Measurements from ENCODE around the gene TMPRSS2.

Gene TMPRSS2

DNA sequence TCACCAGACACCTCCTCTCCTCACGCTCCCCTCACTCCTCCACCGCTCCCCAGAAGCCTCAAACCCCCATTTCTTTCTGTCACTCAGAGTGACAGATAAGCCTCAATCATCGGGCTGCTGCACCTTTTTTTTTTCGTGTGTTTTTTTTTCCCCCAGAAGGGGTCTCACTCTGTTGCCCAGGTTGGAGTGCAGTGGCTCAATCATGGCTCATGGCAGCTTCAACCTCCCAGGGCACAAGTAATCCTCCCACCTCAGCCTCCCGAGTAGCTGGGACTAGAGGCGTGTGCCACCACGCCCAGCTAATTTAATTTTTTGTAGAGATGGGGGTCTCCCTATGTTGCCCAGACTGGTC is 1.2 kb upstream of the TMPRSS2 start:
- DNase-seq: no peak

DNA sequence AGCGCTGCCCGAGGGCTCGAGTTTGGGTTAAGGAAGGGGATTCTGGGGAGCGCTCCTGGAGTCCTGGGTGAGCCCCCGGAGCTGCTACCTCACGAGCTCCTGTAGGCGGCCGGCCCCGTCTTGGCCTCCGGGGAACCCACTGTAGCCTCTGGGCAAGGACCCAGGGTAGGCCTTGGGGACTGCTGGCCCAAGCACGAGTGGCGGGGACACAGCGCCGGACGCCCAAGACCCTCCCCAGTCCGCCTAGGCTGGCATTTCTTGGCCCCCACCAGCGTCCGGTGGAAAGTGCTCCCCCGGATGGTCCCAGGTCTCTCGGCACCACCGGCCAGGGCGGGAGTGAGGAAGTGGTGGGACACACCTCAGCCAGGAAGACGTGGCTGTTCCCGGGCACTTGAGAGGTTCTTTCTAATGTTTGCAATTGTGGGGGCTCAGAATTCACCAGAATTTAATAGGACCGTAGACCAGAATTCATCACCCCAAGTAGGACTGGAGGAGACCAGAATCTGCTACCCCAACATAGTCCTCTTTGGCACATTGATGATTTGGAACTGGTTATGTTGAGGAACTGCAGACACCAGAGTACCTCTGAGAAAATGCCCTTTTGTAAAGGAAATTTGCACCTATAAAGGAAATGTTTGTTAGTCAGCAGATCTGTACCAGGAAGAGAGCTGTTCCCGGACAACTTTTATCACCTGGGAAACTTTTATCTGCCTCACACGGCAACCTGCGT is 622 bp upstream of the TMPRSS2 start:
- no peak for DNase-seq

DNA sequence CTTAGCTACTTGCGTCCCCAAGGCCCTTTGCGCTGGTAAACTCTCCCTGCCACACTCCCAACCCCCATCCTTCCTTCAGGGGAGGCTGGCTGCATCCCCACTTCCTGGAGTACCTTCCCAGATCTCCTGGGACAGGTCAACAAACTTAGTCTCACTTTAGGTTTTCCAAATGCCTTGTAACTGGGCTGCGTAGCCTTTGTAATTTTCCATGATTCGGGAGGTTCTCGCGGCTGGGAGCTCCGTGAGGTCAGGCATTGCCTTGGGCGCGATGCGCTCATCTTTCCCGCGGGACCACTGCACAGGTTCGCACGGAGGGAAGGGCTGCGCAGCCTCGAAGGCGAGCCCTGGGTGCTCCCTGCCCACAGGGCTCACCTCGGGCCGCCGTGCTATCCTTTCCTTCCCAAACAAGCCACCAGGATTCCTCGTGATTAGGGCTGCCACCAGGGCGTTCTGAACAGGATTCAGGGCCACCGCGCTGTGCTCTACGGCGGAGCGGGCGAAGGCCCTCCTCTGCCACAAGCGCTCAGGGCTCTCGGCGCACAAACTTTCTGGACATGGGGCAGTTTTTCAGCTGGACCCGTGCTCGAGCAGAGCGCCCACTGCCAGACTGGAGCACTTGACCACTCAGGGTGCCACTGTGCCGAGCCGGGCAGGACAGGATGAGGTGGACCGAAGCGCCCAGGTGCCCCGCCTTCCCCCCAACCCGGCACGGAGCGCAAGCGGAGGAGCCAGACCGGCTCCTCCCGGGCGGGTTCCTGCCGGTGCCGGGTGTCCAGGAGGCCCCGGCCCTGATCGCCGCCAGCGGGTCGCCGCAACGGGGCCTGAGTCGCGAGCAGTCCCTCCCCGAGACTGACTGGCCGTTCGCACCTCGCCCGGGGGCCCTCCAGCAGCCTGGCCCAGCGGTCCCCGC is 1.1 kb downstream of the TMPRSS2 start:
- no peak for DNase-seq

DNA sequence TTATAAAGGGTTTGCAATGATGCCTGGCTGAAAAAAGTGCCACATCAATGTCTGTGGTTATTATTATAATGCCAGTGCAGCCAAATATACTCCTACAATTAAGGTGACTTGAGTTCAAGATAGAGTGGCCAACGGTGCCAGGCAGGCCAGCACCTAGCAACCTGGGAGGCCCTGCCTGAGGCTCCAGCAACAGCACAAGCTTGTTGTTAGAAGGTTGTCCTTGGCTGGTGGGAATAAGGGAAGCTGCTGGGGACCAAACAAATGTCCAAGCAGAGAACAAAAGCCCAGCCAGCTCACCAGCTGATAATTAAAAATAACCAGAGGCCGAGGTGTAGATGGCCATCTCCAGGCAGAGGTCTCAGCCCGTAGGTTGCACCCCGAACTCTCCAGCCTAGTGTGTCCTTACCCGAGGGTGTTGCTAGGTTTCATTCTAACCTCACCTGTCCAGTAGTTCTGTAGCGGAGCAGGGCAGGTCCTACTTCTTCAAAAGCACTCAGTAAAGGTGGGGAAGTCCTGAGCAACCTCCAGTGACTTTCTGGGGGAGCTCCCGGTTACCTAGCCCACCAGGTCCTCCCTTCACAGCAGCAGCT is 1.9 kb downstream of the TMPRSS2 start:
- DNase-seq: no peak

DNA sequence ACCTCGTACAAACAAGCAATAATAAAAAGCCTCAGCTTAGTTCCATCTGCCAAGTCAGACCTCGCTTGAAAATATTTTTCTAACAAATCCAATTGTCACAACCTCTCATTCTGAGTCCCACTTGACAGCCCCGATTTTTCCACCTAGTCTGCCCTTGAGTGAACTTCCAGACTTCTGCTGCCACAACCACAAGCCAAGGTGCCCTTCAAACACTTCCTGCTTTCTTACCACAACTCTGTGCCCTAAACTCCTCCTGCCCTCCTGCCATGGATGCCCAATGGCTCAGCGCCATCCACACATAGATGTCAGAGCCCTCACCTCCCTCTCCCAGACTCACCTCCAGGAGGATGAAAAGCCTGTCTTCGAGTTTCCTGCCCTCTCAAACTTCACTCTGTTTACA is 3.9 kb downstream of the TMPRSS2 start:
- DNase-seq: no peak

DNA sequence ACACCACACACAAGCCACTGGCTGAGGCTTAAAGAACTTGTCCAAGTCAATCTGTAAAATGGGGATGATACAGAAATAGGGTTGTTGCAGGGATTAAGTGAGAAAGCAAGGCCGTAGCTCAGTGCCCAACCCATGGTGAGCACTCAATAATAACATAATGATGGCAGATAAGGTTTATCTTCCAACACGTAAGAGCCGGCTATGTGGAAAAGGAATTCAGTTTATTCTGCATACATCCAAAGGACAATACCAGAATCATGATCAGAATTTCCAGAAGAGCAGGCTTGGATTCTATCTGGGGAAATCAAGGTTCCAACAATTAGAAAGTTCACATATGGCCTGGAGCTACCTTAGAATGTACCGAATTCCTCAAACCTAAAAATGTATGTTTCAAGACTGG is 4.6 kb downstream of the TMPRSS2 start:
- no peak for DNase-seq

DNA sequence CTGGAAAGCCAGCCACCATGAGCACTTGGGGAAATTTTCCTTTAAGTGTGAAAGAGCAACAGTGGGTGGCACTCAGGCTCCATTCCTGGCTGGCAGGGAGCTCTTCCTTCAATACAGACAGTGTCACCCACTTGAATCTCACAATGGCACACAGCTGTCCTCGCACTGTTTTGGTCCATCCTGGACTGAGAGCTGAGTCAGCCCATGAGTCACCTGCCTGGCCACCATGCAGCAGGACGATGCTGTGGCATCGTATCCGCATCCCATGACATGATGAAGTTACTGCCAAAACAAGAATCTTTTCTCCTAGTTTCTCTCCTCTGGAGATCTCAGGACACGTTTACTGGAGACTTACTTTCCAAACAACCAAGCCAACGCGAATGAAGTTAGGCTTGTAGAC is 6.0 kb downstream of the TMPRSS2 start:
- no peak for DNase-seq

DNA sequence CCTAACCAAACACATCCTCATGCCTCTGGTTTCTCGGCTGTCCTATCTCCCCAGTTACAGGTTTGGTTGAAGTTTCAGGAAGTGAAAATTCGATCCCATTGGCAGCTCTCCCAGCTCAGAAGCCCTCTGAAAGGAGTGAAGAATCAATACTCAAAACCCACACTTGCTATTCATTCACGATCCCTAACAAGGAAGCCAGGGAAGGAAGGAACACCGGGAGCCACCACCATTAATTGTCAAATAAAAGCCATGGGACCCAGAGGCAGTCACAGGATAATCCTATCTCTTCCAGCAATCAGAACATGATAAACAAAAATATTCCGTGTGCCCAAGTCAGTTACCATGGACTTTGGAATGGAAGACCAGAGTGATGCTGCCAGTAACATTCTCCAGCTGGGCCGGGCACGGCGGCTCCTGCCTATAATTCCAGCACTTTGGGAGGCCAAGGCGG is 7.0 kb downstream of the TMPRSS2 start:
- no peak for DNase-seq

DNA sequence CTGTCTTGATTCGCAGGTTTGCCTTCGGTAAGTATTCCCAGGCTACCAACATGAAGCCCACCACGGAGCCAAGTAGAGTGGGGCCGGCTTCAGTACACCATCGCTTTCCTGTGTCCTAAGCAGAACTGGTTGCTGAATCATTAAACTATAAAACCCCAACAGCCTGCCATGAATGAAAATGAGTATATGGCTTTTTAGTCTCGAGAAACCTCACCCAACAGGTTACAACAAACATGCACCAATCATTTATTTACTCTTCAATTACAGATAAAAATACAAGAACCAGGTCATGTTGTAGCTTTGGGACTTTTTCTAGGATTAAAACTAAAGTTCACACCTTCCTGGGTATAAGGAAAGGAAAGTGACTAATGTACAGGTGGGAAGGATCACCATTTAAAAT is 7.6 kb downstream of the TMPRSS2 start:
- no peak for DNase-seq

DNA sequence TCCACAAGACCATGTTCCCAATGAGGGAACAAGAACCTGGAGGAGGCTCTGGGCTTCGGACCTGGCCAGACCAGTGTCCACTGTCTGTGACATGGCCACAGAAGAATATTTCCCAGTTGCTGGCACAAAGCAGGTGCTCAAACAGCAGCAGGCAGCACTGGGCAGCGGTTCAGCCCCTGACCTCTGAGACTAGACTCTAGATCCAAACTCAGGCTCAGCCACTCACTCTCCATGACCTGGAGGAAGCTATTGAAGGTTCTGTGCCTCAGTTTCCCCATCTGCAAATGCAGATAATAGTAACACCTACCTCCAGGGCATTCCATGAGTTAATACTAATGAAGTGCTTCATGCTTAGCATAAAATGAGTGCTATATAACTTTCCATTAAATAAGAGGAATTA is 8.0 kb downstream of the TMPRSS2 start:
- no peak for DNase-seq

DNA sequence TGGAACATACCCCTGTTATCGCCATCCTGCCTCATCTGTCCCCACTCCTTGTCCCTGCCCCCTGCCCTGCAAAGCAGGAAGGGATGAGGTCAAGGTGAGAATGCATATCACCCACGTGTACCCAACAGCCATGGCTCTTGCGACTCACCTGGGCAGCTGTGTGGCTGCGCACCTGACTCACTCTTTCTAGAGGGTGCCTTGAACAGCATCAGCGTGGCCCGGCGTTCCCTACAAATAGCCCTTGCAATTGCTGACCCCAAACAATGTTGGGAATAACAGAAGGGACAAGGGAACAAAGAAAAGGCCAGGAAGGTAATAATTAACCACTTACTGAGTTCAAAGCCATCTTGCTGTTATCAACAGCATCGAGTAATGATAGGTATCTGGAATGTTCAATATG is 10.2 kb downstream of the TMPRSS2 start:
- no peak for DNase-seq

DNA sequence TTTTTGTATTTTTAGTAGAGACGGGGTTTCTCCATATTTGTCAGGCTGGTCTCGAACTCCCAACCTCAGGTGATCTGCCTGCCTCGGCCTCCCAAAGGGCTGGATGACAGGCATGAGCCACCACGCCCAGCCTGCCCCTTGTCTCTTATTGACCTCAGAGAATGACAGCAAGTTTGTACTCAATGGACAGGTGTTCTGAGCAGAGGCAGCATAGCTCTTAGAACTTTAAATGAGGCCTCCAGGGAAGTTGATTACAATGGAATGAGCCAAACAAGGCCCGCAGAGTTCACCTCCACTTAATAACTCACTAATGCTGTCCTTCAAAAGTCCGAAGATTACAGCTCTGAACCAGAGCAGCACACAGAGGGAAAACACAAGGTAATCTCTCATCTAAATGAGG is 10.9 kb downstream of the TMPRSS2 start:
- DNase-seq: no peak

DNA sequence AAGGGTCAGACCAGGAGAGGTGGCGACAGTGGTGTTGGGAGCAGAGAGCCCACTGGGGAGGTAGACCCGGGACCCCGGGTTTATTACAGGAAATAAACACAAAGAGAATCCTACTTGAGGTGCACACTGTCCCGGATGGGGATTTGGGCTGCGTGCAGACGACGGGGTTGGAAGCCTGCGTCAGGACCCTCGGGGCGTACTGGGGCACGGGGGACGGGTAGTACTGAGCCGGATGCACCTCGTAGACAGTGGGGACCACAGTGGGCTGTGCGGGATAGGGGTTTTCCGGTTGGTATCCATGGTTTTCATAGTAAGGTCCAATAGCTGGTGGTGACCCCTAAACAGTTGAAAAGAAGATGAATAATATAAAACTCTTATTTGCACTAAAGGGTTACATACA is 13.7 kb downstream of the TMPRSS2 start:
- no peak for DNase-seq

DNA sequence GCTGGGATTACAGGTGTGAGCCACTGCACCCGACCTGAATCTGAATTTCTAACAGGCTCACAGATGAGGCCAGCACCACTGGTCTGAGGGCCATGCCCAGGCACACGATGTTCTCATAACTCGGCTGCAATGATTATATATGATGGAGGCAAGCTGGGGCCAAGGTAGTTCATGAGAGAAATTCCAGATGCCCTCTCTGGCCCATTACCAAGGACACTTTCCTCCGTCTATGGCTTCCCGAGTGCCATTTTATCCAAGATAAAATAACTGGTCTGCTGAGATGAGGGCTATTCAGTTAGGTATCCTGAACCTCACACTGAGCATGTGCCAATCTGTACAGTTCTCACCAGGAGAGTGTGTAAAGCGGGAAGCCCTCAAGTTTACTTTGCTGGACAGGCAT is 16.5 kb downstream of the TMPRSS2 start:
- no peak for DNase-seq

DNA sequence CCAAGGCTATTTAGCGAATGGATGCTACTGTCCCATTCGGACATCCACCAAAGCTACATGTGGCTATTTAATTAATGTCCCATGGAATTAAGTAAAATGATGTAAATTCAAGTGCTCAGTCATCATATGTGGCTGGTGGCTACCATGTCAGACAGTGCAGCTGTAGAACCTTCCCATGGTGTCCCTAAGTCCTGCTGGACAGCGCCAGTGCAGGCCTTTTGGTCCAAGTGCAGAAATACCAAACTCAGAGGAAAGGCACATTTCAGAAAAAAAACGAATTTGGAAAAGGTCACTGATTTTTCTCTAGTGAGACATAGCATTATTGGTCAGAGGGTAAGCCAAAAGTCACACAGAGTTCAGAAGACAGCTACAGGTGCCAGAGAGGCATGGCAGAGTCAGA is 17.6 kb downstream of the TMPRSS2 start:
- DNase-seq: no peak

DNA sequence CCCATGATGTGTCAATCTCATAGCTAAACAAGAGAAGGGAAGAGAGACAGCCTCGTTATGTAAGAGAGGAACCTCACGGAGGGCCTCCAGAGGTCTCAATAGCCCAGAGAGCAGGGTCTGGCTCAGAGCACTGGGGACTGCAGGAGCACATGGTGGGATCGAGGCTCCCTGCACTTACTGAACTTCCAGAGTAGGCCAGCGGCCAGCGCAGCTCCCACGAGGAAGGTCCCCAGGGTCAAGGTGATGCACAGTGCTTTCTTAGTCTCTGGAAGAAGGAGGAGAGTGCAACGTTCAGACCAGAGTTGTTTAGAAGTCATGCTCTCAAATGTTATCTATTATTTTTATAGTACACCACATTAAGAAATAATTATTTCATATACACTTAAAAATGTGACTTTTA is 18.6 kb downstream of the TMPRSS2 start:
- DNase-seq: no peak

DNA sequence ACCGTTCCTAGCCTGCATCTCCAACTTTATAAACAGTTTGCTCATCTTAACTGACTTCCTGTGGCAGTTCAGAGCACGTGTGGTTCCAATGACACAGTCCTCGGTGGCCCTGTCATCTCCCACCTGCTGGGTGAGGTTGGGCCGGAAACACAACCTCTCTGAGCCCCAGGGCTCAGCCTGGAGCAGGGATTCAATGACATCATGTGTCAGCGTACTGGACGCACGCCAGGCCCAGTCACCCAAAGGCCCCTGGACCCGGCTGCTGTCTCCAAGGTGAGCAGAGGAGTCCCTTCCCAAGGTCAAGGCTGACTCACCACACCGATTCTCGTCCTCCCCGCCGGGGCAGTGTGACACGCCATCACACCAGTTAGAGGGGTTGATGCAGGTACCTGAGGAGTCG is 19.9 kb downstream of the TMPRSS2 start:
- no peak for DNase-seq

DNA sequence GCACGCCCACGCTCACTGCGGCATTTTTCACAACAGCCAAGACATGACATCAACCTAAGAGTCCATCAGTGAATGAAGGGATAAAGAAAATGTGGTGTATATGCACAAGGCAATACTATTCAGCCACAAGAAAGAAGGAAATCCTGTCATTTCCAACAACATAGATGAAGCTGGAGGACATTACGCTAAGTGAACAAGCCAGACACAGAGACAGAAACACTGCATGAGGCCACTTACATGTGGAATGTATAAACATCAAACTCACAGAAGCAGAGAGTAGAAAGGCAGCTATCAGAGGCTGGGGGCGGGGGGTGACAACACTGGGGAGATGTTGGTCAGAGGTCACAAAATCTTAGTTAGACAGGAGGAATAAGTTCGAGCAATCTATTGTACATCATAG is 20.9 kb downstream of the TMPRSS2 start:
- no peak for DNase-seq

DNA sequence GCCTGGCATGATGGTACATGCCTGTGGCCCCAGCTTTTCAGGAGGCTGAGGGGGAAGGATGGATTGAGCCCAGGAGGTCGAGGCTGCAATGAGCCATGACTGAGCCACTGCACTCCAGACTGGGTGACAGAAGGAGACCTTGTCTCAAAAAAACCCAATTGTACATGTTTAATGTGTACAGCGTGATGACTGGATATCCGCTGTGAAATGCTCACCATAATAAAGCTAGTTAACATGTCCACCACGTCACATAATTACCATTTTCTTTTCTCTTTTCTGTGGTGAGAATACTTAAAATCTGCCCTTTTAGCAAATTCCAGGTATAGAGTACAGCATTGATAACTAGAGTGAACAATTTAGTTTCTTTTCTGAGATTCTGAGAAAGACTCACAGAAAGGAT is 24.0 kb downstream of the TMPRSS2 start:
- no peak for DNase-seq

DNA sequence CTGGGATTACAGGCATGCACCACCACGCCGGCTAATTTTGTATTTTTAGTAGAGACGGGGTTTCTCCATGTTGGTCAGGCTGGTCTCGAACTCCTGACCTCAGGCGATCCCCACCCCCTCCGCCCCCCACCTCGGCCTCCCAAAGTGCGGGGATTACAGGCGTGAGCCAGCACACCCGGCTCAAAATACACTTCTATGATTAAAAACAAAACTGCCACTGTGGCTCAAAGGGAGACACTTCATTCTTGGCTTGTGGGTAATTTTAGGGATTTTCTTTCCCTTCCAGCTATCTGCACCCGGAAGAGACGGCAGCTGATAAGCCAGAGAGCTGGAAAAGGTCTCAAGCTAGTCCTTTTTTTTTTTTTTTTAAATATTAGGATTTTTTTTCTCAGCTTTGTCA is 24.5 kb downstream of the TMPRSS2 start:
- DNase-seq: no peak

DNA sequence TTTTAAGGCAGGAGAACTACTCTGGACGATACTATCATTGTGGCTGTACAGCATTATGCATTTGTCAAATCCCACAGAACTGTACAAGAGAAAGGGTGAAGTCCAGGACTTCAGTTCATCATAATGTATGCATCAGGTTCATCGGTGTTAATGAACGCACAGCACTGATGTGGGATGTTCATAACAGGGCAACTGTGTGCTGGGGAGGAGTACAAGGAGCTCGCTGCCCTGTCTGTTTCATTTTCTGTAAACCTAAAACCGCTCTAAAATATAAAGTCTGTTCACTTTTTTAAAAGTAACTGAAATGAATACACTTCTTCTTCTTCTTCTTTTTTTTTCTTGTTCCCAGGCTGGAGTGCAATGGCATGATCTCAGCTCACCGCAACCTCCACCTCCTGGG is 25.0 kb downstream of the TMPRSS2 start:
- no peak for DNase-seq

DNA sequence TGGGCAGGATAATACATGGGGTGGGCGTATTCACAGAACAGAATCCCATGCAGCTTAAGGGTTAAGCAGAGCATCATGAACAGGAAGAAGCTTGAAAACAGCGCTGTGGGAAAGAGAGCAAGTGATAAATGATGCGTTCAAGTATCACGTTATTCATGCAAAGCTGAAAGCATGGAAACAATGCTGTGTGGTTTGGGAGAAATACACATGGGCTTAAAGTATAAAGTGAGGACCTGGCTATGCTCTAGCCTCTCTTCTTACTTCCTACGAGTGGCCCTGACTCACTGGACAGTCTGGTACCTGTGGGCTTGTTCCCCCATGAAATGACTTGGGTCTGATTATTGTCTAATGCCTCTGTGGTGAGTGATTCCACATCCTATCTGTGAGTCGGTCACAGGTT is 25.7 kb downstream of the TMPRSS2 start:
- DNase-seq: no peak

DNA sequence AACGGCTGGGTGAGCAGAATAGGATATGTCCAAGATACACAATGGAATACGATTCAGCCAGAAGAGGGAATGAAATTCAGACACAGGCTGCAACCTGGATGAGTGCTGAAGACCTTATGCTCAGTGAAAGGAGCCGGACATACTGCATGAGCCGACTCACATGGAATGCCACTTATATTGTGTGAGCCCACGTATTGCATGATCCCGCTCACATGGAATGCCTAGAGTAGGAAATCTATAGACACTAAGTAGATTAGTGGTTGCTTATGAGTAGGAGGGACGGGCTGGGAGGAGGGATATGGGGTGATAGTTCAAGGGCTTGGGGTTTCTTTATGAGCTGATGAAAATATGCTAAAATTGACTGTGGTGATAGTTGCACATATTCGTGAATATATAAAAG is 26.8 kb downstream of the TMPRSS2 start:
- no peak for DNase-seq

DNA sequence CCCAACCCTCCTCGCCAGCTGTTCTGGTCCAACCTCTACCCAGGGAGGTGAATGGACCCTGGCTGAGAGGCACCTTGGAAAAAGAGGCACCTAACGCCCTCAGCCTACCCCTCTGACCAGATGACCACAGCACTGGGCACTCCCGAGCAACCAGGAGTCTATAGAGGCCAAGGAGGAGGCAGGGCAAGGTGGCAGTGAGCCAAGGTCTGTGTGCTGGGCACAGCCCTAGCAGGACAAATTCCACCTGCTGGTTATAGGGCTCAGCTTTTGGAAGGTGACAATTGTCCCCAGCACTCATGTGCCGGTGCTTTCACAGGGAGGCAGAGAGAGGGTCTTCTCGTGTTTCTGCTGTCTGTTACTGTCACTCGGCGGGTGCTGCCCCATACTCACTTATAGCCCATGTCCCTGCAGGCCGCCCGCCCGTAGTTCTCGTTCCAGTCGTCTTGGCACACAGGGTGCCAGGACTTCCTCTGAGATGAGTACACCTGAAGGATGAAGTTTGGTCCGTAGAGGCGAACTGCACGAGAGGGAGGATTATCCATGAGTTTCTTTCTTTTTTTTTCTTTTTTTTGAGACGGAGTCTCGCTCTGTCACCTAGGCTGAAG is 27.8 kb downstream of the TMPRSS2 start:
- DNase-seq: no peak
